Hematopoietic multipotent progenitor cell (in vitro differentiated cells): ENCODE measurements around the gene RHBDD3. TPM values are rescaled to one million over a fixed set of nuclear protein-coding genes. Genes with fewer than 3 reads are reported as not detected.

Experiments used
- DNase-seq, 3 donors: peaks; one replicate each; pipeline ENCODE4 v3.0.0-alpha.2; 2011 to 2015; ENCODE audit warnings: low read depth in 2 of 3, low spot score in 2 of 3
- total RNA-seq: library from RNA; depleted of rRNA; stranded (reverse); fragments of >200 nt; gene quantifications from one replicate; pipeline ENCODE4 v1.2.3, GENCODE V29; 2012

RHBDD3 gene
- total RNA-seq, 1 donor: 26.1 TPM

DNA sequence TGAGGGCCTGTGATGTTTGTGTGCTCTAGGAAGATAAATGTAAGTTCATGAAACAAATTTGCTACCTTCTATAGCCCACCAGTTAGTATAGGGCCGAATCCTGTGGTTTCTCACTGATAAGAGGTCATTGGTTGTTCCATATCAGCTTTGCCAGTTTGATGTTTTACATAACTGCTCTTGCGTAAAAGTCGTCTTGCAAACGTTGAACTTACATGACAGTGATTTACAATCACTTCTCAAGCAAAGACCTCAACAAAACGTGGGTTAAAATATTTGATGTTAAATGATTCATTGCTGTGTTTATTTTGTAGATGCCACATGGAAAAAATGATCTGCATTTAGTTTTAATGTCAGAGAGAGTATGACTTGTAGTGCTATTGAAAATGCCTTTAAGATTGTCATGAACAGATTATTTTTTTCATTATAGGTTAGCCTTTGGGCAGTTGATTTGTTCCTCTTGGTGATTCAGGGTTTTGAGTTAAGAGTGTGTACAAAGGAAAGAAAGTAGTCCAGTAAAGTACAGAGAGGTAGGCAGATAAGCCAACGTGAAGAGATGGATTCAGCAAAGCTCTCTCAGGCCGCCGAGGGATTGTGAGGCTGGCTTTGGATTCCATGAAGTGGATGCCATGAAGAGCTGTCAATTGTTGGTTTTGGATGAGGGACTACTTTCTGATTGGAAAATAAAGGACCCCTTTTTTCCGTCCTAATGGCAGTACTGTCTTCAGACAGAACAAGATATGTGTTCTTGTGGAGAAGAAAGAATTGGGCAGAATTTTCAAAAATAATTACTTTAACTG is 2.9 kb upstream of the RHBDD3 start:
- DNase-seq: peak in 2 of 3 donors; percentile 24 to 54

GRCh38 chr22:29269731-29270474 is 2.1 kb upstream of the RHBDD3 start:
- no peak for DNase-seq

DNA sequence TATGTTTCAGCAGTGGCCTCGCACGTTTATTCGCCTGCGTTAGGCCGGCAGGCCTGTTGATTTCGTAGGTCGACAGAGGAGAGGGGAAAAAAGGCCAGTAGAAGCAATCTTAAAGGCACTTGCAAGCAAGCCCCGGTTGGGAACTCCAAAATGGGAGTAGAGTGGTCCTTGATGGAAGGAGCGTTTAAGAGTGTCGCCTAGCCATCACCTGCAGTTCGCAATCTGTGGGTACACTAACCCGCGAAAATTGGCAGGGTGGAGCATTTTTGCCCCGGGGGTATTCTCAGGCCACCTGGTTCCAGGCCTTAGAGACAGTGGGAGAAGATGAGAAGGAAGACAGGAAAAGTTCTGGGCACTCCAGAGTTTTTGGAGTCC is 1.4 kb upstream of the RHBDD3 start:
- DNase-seq: no peak

DNA sequence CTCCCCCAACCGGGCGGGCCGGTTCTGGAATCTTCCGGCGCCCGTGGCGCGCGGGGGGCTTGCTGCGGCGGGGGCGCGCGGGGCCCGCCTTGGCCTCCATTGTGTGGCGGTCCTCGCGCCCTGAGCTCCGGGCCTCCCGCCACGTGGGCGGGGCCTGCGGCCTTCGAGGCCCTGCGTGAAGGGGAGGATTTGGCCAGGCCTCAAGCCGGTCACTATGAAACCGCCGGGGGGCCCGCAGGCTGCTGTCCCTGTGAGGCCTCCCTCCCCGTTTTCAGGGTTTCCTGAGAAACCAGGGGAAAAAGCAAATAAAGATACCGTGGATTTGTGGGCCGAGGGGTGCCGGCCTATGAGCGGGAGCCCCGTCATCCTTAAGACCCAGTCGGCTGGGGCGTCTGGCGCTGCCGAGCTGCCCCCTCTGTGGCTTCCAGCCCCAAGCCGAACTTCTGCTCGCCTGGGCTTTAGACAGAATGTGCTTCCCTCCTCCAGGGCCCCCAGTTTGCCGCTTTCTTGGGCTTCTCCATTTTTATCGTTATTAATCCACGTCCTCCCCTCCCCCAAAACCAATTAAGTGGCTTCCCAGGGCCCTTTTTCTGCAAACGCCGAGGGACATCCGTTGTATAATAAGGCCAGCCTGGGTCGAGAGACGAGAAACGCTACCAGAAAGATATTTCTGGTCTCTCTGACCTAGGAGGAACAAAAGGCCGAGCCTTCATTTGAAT is 889 bp upstream of the RHBDD3 start:
- peak in 2 of 3 donors; percentile 49 to 55 for DNase-seq

GRCh38 chr22:29267462-29267857 is 321 bp downstream of the RHBDD3 start:
- no peak for DNase-seq

DNA sequence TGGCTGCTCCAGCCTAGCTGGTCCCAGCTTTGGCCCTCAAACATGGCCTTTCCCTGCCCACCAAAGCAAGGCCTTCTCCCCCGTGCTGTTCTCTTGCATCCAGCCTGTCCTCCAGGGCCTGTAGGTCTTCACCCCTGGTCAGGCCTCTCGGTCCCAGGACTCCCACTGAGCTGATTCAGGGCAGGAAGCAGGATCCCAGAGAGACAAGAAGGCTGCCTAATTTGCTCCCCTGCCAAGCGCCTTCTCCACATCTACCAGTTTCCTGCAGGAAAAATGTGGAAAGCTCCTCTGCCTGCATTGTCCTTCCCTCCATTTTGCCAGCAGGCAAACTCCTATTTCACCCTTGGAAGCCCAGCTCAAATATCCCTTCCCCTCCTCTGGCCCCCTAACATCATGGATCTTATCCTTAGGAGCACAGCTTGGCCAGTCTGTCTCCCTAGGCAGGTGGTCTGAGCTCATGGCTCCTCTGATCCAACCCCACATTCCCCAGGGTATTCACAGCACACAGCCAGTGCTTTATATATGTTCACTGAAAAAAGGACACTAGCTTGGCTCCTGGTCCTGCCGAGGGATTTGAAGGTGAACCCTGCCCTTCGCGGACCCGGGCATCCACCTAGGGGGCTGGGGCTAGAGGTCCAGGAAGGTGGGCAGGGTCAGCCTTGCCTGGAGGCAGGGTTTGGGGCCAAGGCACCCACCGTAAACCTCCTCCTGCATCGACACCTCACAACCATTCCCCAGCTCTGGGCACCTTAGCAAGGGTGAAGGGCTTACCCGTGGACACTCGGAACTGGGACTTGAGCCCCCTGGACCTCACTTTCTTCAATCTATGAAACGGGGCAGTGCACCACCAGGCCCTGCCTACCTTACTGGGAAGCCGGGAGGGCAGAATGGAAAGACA is 968 bp downstream of the RHBDD3 start:
- no peak for DNase-seq

- no peak for DNase-seq
Observed at GRCh38 chr22:29265929-29266328, 1.9 kb downstream of the RHBDD3 start.

DNA sequence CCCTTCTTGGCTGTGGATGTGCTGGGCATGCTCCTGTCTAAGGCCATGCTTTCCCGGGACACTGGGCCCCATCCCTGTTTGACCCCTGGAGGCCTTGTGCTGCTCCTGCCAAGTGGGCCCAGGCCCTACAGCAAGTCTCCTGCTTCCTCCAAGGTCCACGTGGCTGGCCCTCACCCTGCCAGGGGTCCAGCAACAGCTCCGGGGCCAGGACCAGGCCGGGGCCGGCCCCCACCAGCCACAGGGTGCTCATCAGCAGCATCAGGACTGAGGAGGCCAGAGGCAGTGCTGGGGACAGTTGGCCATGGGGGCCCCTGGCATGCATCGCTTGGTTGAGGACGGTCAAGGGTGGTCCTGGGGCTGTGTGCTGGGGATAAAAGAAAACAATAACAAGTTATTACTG is 2.5 kb downstream of the RHBDD3 start:
- DNase-seq: no peak

GRCh38 chr22:29263791-29264276 is 3.9 kb downstream of the RHBDD3 start:
- no peak for DNase-seq

- DNase-seq: no peak
Observed at GRCh38 chr22:29260601-29261315, 7.0 kb downstream of the RHBDD3 start.

DNA sequence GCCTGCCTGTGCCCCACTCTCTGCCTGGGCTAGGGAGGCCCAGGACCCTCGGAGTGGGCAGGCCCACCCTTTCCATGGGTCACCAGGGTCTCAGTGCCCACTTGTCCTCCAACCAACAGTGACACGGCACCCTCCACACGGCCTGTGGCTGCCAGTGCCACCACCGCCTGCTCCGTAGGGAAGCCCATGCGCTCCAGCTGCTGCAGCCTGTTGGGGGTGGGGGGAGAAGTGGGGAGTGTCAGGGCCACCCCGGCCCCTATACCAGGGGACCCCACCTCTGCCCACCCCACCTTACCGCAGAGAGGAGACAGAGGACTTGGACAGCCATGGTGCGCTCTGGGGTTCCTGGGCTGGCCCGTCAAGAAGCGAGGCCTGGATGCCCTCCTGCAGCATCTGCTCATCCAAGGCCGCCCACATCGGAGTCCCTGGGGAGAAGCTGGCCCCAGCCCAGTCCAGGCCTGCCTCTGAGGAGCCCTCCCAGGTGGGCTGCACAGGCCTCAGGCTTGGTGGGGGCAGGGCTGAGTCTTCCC is 7.7 kb downstream of the RHBDD3 start:
- DNase-seq: no peak

GRCh38 chr22:29259253-29259899 is 8.4 kb downstream of the RHBDD3 start:
- no peak for DNase-seq

GRCh38 chr22:29258407-29259252 is 9.2 kb downstream of the RHBDD3 start:
- no peak for DNase-seq

GRCh38 chr22:29257751-29258181 is 10.0 kb downstream of the RHBDD3 start:
- no peak for DNase-seq

DNA sequence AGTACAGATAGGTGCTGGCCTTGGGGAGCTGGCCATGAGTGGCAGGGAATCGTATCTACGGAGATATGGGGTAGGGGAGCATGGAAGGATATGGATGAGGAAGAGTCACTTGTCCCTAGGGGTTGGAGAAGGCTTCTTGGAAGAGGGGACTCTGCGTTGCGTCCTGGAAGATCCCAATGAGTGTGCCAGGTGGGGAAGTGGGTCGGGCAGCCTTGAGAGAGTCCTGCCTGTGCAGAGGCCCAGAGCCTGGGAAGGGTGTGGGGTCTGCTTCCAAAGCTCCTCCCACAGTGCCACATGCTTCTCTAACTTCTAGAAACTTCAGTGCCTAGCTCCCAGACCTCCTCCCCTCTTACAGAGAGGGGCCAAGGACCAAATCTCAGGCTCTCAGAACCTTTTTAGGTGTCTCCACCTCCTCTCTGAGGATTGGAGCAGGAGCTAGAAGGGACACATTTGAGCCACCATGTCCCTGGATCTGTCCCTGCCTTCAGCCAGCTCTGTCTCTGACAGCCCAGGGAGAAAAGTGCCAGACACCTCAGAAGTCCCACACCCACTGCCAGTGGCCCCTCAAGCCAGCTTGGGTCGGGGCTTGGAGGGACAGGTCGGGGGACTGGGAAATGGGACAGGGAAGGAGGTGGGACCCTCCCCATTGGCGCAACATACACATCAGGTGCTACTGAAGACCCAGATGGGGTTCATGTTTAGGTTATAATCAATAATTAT is 11.0 kb downstream of the RHBDD3 start:
- no peak for DNase-seq

DNA sequence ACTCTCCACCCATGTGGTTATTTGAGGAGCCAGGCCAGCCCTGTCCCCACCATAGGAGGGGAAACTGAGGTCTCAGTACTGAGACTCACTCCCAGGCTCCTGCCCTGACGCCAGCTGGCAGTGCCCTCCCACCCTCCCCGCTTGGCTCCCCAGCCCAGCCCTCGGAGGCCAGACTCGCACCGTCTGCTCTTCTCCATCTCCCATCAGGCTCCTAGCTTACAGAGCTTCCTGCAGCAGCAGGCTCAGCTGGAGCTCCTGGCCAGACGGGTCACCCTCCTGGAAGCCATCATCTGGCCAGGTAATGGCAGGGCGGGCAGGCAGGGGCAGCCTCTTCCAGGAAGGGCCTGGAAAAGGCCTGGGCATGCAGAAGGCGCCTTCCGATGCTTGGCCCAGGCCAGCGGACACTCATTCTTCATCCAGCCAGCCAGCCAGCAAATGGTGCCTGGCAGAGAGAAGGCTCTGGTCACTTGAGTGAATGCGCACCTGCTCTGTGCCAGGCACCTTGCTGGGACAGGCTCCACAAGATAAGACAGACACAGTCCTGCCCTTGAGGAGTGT is 12.6 kb downstream of the RHBDD3 start:
- DNase-seq: no peak

GRCh38 chr22:29254286-29254660 is 13.5 kb downstream of the RHBDD3 start:
- DNase-seq: no peak
